HTERT RPE-1 (cell line): Measurements from ENCODE around the gene NAPSA.

Experiments used
- in situ Hi-C: fragments of 300-500 bp; cut with MboI; formaldehyde crosslinking; loops from 4 replicates; pipeline ENCODE4 v1.14.3; 2020; ENCODE audit warnings: low sequenced_read_pairs

The NAPSA gene

GRCh38 chr19:50384685-50385535 is 19.5 kb upstream of the NAPSA start:
- in situ Hi-C loops: no loop called here

GRCh38 chr19:50383852-50384684 is 18.6 kb upstream of the NAPSA start, which contains the start of gene POLD1:
TSS of gene POLD1 (plus strand) at chr19:50384347. CDS start at chr19:50398852, 14,505 bp downstream.
- in situ Hi-C loops: no loop called here

GRCh38 chr19:50383001-50383851 is 17.8 kb upstream of the NAPSA start:
- in situ Hi-C loops: no loop called here

- in situ Hi-C loops: no loop called here
Measured at GRCh38 chr19:50381881-50382729, 16.7 kb upstream of the NAPSA start.

GRCh38 chr19:50380751-50381151 is 15.3 kb upstream of the NAPSA start:
- in situ Hi-C loops: no loop called here

GRCh38 chr19:50380137-50380536 is 14.7 kb upstream of the NAPSA start:
- in situ Hi-C loops: no loop called here

GRCh38 chr19:50379602-50380001 is 14.2 kb upstream of the NAPSA start:
- in situ Hi-C loops: no loop called here

- in situ Hi-C loops: no loop called here
Measured at GRCh38 chr19:50378863-50379236, 13.4 kb upstream of the NAPSA start.

GRCh38 chr19:50378169-50378862 is 12.9 kb upstream of the NAPSA start:
- in situ Hi-C loops: no loop called here

- in situ Hi-C loops: no loop called here
Measured at GRCh38 chr19:50377517-50377916, 12.1 kb upstream of the NAPSA start.

GRCh38 chr19:50377051-50377461 is 11.6 kb upstream of the NAPSA start:
- in situ Hi-C loops: no loop called here

- in situ Hi-C loops: no loop called here
Measured at GRCh38 chr19:50376166-50377050, 11.0 kb upstream of the NAPSA start, which contains the start of gene NR1H2. TSS of gene NR1H2 (plus strand) at chr19:50376457. CDS start at chr19:50377606, 1,149 bp downstream.

- in situ Hi-C loops: no loop called here
Measured at GRCh38 chr19:50371914-50372475, 6.6 kb upstream of the NAPSA start.

- in situ Hi-C loops: no loop called here
Measured at GRCh38 chr19:50368649-50369570, 3.5 kb upstream of the NAPSA start.

GRCh38 chr19:50362656-50363424 is 2.6 kb downstream of the NAPSA start:
- in situ Hi-C loops: no loop called here

- in situ Hi-C loops: no loop called here
Measured at GRCh38 chr19:50362030-50362412, 3.4 kb downstream of the NAPSA start.
